Measurements from ENCODE around the gene CTRL.
"Not testable (repeated sequence)": the region's sequence is repeated elsewhere in the genome, so short reads cannot be mapped to it uniquely, and the experiment has no call there.

Gene CTRL

GRCh38 chr16:67940446-67941089, 8.9 kb upstream of the CTRL start:
- DNase-seq: no peak

GRCh38 chr16:67939507-67940445, 8.1 kb upstream of the CTRL start:
- DNase-seq: no peak

- not testable (repeated sequence) for DNase-seq
Observed at GRCh38 chr16:67937713-67938112, 6.1 kb upstream of the CTRL start.

- no peak for DNase-seq
Observed at GRCh38 chr16:67936880-67937605, 5.4 kb upstream of the CTRL start.

GRCh38 chr16:67936124-67936879, 4.6 kb upstream of the CTRL start, which contains the start of gene PSMB10:
Gene PSMB10 (minus strand): TSS chr16:67936850. CDS start chr16:67936749, 101 bp downstream.
- peak; percentile 63 for DNase-seq

- peak; percentile 90 for DNase-seq
Observed at GRCh38 chr16:67935402-67936123, 3.9 kb upstream of the CTRL start.

- no peak for DNase-seq
Observed at GRCh38 chr16:67935101-67935401, 3.4 kb upstream of the CTRL start.

GRCh38 chr16:67934306-67935100, 2.8 kb upstream of the CTRL start:
- no peak for DNase-seq

GRCh38 chr16:67933805-67934204, 2.1 kb upstream of the CTRL start:
- DNase-seq: no peak

GRCh38 chr16:67932462-67932840, 789 bp upstream of the CTRL start:
- no peak for DNase-seq

GRCh38 chr16:67930678-67931211, 917 bp downstream of the CTRL start:
- DNase-seq: no peak

GRCh38 chr16:67930191-67930590, 1.5 kb downstream of the CTRL start:
- DNase-seq: no peak

- peak; percentile 28 for DNase-seq
Observed at GRCh38 chr16:67928561-67929364, 2.9 kb downstream of the CTRL start.

- DNase-seq: no peak
Observed at GRCh38 chr16:67928147-67928546, 3.5 kb downstream of the CTRL start.

- DNase-seq: no peak
Observed at GRCh38 chr16:67927131-67927941, 4.3 kb downstream of the CTRL start.

- no peak for DNase-seq
Observed at GRCh38 chr16:67926181-67926750, 5.4 kb downstream of the CTRL start.

GRCh38 chr16:67924140-67924906, 7.3 kb downstream of the CTRL start:
- no peak for DNase-seq
